ENCODE data around the gene VANGL1. TPM values are rescaled to one million over a fixed set of nuclear protein-coding genes. Genes with fewer than 3 reads are reported as not detected.
A peak's percentile ranks its signal among the peaks of the same experiment; 100 is the strongest.

Gene VANGL1
- total and polyA plus RNA-seq, 2 of the 13 experiments (the other 11 are each of a cell fraction or from before 2014, with no cell fraction given) = 5.3 to 9.4 TPM

DNA sequence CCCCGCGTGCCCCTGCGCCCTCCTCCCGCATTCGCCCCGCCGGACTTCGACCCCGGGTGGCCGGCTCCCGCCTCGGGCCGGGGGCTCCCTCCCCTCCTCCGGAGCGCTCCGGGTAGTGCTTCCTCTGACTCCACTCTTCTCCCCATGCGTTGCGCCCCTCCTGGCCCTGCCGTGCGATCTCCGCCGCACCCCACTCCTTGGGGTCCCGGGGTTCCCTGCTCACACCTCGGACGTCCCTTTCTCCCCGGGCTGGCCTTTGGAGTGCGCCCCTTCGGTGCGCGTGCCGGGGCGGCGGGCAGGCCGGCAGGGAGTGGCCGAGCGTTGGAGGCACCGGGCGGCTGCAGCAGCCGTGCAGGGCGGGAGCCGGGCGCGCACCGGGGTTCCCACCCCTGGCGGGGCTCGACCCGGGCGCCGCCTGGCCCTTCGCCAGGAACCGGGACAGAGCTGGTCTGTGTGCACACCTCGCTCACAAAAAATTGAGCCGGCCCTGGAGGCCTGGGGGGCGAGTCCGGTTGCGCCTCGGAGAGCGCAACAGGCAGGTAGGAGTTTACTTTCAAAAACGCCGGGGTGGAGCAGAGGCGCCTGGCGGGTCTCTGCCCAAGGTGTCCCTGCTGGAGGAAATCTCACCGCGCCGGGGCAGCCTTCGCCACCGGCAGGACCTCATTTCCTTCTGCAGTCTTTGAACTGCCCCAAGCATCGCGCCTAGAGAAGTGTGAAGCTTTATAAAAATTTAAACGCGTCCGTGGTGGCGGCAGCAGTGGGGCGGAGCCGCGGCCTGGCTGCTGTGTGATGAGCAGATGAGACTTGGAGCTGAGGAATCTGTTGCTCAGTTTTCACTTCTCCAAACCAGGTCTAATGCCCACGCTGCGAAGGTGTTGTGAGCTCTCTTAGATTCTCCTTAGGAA lies 650 bp downstream of the VANGL1 start (continued):
- TF ChIP-seq LCORL (IDR thresholded peaks at IDR 0.05) (no peak), LCORL (CRISPR knock-in tag; IDR thresholded peaks at IDR 0.05) (no peak), ZNF260 (CRISPR knock-in tag; IDR thresholded peaks at IDR 0.05; ENCODE audit: borderline replicate concordance, low read depth) (no peak), TAF15 (IDR thresholded peaks at IDR 0.05; ENCODE audit: low read depth, low read length, poor library complexity, severe bottlenecking) (peak; percentile 14), ELF3 (CRISPR knock-in tag; IDR thresholded peaks at IDR 0.05) (no peak), ZFAT (CRISPR knock-in tag; conservative IDR thresholded peaks at IDR 0.05) (no peak), CHD2 (IDR thresholded peaks at IDR 0.05; ENCODE audit: low read depth, low read length) (no peak), ZNF274 (CRISPR knock-in tag; IDR thresholded peaks at IDR 0.05) (no peak), ZNF350 (CRISPR knock-in tag; IDR thresholded peaks at IDR 0.05; ENCODE audit: borderline replicate concordance, low read depth) (no peak), ZNF761 (CRISPR knock-in tag; conservative IDR thresholded peaks at IDR 0.05) (no peak), SATB2 (CRISPR knock-in tag; IDR thresholded peaks at IDR 0.05) (no peak), ZNF20 (CRISPR knock-in tag; IDR thresholded peaks at IDR 0.05) (no peak), JDP2 (CRISPR knock-in tag; IDR thresholded peaks at IDR 0.05; ENCODE audit: borderline replicate concordance) (no peak; the same call in 1 of the 2 replicates), ZNF569 (CRISPR knock-in tag; IDR thresholded peaks at IDR 0.05; ENCODE audit: borderline replicate concordance) (no peak), ZNF737 (CRISPR knock-in tag; IDR thresholded peaks at IDR 0.05; ENCODE audit: borderline replicate concordance) (no peak), KDM1A (CRISPR knock-in tag; IDR thresholded peaks at IDR 0.05) (no peak)
- TF ChIP-seq, protein P1, sequence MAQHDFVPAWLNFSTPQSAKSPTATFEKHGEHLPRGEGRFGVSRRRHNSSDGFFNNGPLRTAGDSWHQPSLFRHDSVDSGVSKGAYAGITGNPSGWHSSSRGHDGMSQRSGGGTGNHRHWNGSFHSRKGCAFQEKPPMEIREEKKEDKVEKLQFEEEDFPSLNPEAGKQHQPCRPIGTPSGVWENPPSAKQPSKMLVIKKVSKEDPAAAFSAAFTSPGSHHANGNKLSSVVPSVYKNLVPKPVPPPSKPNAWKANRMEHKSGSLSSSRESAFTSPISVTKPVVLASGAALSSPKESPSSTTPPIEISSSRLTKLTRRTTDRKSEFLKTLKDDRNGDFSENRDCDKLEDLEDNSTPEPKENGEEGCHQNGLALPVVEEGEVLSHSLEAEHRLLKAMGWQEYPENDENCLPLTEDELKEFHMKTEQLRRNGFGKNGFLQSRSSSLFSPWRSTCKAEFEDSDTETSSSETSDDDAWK (CRISPR knock-in tag; IDR thresholded peaks at IDR 0.05) = no peak
- TF ChIP-seq, protein P2, sequence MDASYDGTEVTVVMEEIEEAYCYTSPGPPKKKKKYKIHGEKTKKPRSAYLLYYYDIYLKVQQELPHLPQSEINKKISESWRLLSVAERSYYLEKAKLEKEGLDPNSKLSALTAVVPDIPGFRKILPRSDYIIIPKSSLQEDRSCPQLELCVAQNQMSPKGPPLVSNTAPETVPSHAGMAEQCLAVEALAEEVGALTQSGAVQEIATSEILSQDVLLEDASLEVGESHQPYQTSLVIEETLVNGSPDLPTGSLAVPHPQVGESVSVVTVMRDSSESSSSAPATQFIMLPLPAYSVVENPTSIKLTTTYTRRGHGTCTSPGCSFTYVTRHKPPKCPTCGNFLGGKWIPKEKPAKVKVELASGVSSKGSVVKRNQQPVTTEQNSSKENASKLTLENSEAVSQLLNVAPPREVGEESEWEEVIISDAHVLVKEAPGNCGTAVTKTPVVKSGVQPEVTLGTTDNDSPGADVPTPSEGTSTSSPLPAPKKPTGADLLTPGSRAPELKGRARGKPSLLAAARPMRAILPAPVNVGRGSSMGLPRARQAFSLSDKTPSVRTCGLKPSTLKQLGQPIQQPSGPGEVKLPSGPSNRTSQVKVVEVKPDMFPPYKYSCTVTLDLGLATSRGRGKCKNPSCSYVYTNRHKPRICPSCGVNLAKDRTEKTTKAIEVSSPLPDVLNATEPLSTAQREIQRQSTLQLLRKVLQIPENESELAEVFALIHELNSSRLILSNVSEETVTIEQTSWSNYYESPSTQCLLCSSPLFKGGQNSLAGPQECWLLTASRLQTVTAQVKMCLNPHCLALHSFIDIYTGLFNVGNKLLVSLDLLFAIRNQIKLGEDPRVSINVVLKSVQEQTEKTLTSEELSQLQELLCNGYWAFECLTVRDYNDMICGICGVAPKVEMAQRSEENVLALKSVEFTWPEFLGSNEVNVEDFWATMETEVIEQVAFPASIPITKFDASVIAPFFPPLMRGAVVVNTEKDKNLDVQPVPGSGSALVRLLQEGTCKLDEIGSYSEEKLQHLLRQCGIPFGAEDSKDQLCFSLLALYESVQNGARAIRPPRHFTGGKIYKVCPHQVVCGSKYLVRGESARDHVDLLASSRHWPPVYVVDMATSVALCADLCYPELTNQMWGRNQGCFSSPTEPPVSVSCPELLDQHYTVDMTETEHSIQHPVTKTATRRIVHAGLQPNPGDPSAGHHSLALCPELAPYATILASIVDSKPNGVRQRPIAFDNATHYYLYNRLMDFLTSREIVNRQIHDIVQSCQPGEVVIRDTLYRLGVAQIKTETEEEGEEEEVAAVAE (CRISPR knock-in tag; IDR thresholded peaks at IDR 0.05; ENCODE audit: borderline replicate concordance) = no peak
- TF ChIP-seq, protein P3, sequence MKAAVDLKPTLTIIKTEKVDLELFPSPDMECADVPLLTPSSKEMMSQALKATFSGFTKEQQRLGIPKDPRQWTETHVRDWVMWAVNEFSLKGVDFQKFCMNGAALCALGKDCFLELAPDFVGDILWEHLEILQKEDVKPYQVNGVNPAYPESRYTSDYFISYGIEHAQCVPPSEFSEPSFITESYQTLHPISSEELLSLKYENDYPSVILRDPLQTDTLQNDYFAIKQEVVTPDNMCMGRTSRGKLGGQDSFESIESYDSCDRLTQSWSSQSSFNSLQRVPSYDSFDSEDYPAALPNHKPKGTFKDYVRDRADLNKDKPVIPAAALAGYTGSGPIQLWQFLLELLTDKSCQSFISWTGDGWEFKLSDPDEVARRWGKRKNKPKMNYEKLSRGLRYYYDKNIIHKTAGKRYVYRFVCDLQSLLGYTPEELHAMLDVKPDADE (CRISPR knock-in tag; IDR thresholded peaks at IDR 0.05) = no peak
- TF ChIP-seq, protein P4, sequence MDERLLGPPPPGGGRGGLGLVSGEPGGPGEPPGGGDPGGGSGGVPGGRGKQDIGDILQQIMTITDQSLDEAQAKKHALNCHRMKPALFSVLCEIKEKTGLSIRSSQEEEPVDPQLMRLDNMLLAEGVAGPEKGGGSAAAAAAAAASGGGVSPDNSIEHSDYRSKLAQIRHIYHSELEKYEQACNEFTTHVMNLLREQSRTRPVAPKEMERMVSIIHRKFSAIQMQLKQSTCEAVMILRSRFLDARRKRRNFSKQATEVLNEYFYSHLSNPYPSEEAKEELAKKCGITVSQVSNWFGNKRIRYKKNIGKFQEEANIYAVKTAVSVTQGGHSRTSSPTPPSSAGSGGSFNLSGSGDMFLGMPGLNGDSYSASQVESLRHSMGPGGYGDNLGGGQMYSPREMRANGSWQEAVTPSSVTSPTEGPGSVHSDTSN (CRISPR knock-in tag; IDR thresholded peaks at IDR 0.05) = no peak
